K562 (cell line): ENCODE data around the gene CAMK1D. TPM values are rescaled to one million over a fixed set of nuclear protein-coding genes. Genes with fewer than 3 reads are reported as not detected.

Experiments
- ATAC-seq: fragments of 200-7000 bp; cut with Tn5 transposase; 3 replicates; pipeline ENCODE4 v1.9.1; 2020; ENCODE audit warnings: moderate library complexity
- BruUV-seq: library from RNA; stranded (reverse); fragments of 400-500 nt; replicated peaks from 2 replicates; lab custom pipeline; 2021; lab: Mats Ljungman, UMichigan
- CTCF ChIA-PET: fragments of 300-600 bp; formaldehyde crosslinking; extraction: SDS; loops from one replicate; lab custom pipeline; 2021; ENCODE audit warnings: low intra/inter-chr PET ratio; lab: Yijun Ruan, JAX
- POLR2A ChIA-PET: fragments of 300-600, 350-650 bp; sonication (Branson Sonifier 250); formaldehyde crosslinking; extraction: SDS; loops from one replicate; lab custom pipeline; 2021; ENCODE audit warnings: antibody characterized with exemption, inconsistent platforms; lab: Yijun Ruan, JAX
- DNase-seq, 4 experiments: peaks; one replicate each; pipeline versions ENCODE4 v3.0.0 to v3.0.0-alpha.2; 2011 to 2018; ENCODE audit warnings: low spot score in 3 of 4, mixed read lengths in 3 of 4; ENCODE audit errors: extremely low read depth in 1 of 4
- FAIRE-seq: peaks from 2 replicates; lab custom pipeline; 2011; peaks lifted over from hg19 to GRCh38; lab: Jason Lieb, UNC
- H2AFZ ChIP-seq: 2 replicates; pipeline ENCODE4 v1.6.0; 2011; ENCODE audit warnings: low read depth, low read length, control low read depth, inconsistent platforms
- H3K27ac ChIP-seq: fragments of 200-600 bp; 3 replicates; pipeline ENCODE4 v1.8.0; 2011; ENCODE audit warnings: low read depth, mild to moderate bottlenecking, control low read depth, inconsistent platforms, low read length, moderate library complexity, mixed read lengths; ENCODE audit errors: extremely low read depth
- H3K27me3 ChIP-seq, 2 experiments: fragments of 300-600 bp in 1 of 2; 2 replicates in 1 of 2; 3 replicates in 1 of 2; pipeline versions ENCODE4 v1.6.0 to v1.8.0; 2011; ENCODE audit warnings: inconsistent platforms in 2 of 2, low read length in 2 of 2, mild to moderate bottlenecking in 1 of 2, mixed read lengths in 1 of 2, moderate library complexity in 1 of 2; ENCODE audit not compliant: control insufficient read depth in 2 of 2, insufficient read depth in 2 of 2
- H3K36me3 ChIP-seq: fragments of 300-600 bp; 3 replicates; pipeline ENCODE4 v1.8.0; 2011; ENCODE audit warnings: mild to moderate bottlenecking, low read length, inconsistent platforms; ENCODE audit not compliant: control insufficient read depth, insufficient read depth
- H3K4me1 ChIP-seq, 2 experiments: fragments of 200-600 bp in 1 of 2; replicated peaks in 1 of 2; 2 replicates in 1 of 2; 3 replicates in 1 of 2; pipeline versions ENCODE4 v1.5.1 to v1.8.0; 2011; ENCODE audit warnings: inconsistent platforms in 2 of 2, low read length in 2 of 2, mild to moderate bottlenecking in 1 of 2, mixed read lengths in 1 of 2, moderate library complexity in 1 of 2; ENCODE audit not compliant: control insufficient read depth in 2 of 2, insufficient read depth in 2 of 2
- H3K4me2 ChIP-seq: 2 replicates; pipeline ENCODE4 v1.6.1; 2011; ENCODE audit warnings: low read length, control low read depth, inconsistent platforms, mixed read lengths; ENCODE audit not compliant: insufficient read depth
- H3K4me3 ChIP-seq: fragments of 200-600 bp; sonication (generic), shearing (Covaris generic); 2 replicates; pipeline ENCODE4 v1.5.1; 2016; ENCODE audit warnings: control low read depth, inconsistent platforms
- H3K79me2 ChIP-seq: fragments of 200-600 bp; 3 replicates; pipeline ENCODE4 v1.8.0; 2011; ENCODE audit warnings: low read length, inconsistent platforms; ENCODE audit not compliant: control insufficient read depth, insufficient read depth
- H3K9ac ChIP-seq, 2 experiments: 2 replicates each; pipeline versions ENCODE4 v1.6.0 to v1.6.1; 2011; ENCODE audit warnings: low read depth in 2 of 2, low read length in 2 of 2, control low read depth in 1 of 2, inconsistent platforms in 1 of 2, mild to moderate bottlenecking in 1 of 2, mixed read lengths in 1 of 2; ENCODE audit not compliant: insufficient read depth in 1 of 2
- H3K9me1 ChIP-seq: one replicate; pipeline ENCODE4 v1.6.0; 2011; ENCODE audit warnings: inconsistent platforms, mild to moderate bottlenecking, low read length, moderate library complexity; ENCODE audit not compliant: control insufficient read depth, insufficient read depth
- H3K9me3 ChIP-seq: replicated peaks from 2 replicates; pipeline ENCODE4 v1.5.1; 2011; ENCODE audit warnings: low read depth, low read length, inconsistent platforms; ENCODE audit not compliant: control insufficient read depth, insufficient read depth
- H4K20me1 ChIP-seq: replicated peaks from 2 replicates; pipeline ENCODE4 v1.6.1; 2011; ENCODE audit warnings: low read length, inconsistent platforms, mixed read lengths; ENCODE audit not compliant: control insufficient read depth, insufficient read depth
- CHCHD3 ChIP-seq: fragments of 250-450 bp; sonication (Bioruptor Pico); IDR thresholded peaks from 2 replicates; pipeline ENCODE4 v2.1.2; 2022; ENCODE audit warnings: mild to moderate bottlenecking
- CSDE1 ChIP-seq, 2 experiments: fragments of 450-650 bp; IDR thresholded peaks; 2 replicates each; pipeline ENCODE4 v1.6.1; 2016; ENCODE audit warnings: mild to moderate bottlenecking in 1 of 2
- ESRRA ChIP-seq: fragments of 450-650 bp; IDR thresholded peaks from 2 replicates; pipeline ENCODE4 v1.6.1; 2014; ENCODE audit warnings: low read depth, mild to moderate bottlenecking, moderate library complexity, borderline replicate concordance
- FOXA3 ChIP-seq, 2 experiments: fragments of 450-650 bp in 1 of 2; sonication (generic) in 1 of 2; formaldehyde crosslinking; IDR thresholded peaks in 1 of 2; conservative IDR thresholded peaks in 1 of 2; 2 replicates each; pipeline versions ENCODE4 v1.4.0 to v1.8.0; 2020 to 2022; ENCODE audit warnings: mild to moderate bottlenecking in 2 of 2, missing genetic modification reagents in 1 of 2
- RHOXF2B ChIP-seq: fragments of 250-450 bp; sonication (Bioruptor Pico); conservative IDR thresholded peaks from 2 replicates; pipeline ENCODE4 v1.5.1; 2021
- SP2 ChIP-seq: IDR thresholded peaks from 2 replicates; pipeline ENCODE4 v1.6.1; 2011; ENCODE audit warnings: mild to moderate bottlenecking, low read depth, low read length, moderate library complexity; ENCODE audit not compliant: poor library complexity, severe bottlenecking; ENCODE audit errors: extremely low read depth
- SRF ChIP-seq, 2 experiments: fragments of 250-450, 450-650 bp in 1 of 2; sonication (Bioruptor Pico) in 1 of 2; sonication (generic) in 1 of 2; formaldehyde crosslinking; IDR thresholded peaks; 2 replicates each; pipeline versions ENCODE4 v1.5.0 to v1.5.1; 2020 to 2022; ENCODE audit warnings: mild to moderate bottlenecking in 1 of 2, missing genetic modification reagents in 1 of 2
- U2AF1 ChIP-seq: fragments of 200-400 bp; formaldehyde crosslinking; optimal IDR thresholded peaks from 2 replicates; pipeline ENCODE3; 2017; ENCODE audit warnings: mild to moderate bottlenecking, low read depth, low read length, moderate library complexity
- ZNF57 ChIP-seq: fragments of 450-650 bp; formaldehyde crosslinking; IDR thresholded peaks from 2 replicates; pipeline ENCODE4 v1.4.0; 2020; ENCODE audit warnings: mild to moderate bottlenecking, moderate library complexity
- ZNF766 ChIP-seq: fragments of 200-800 bp; sonication (Bioruptor generic); conservative IDR thresholded peaks from 2 replicates; pipeline ENCODE4 v1.6.1; 2016; ENCODE audit warnings: missing genetic modification characterization, missing compliant biosample characterization
- WGBS: fragments of 100-300 bp; shearing (Covaris generic); methylation state at CpG from one replicate; pipeline ENCODE4 v1.1.6; 2016; ENCODE audit warnings: low coverage, mixed read lengths; ENCODE audit not compliant: insufficient coverage; ENCODE audit errors: missing lambda C conversion rate; 5-methylcytosine and 5-hydroxymethylcytosine counted together
- in situ Hi-C: fragments of 300-500 bp; cut with MboI; formaldehyde crosslinking; loops from 4 replicates; pipeline ENCODE4 v1.15.0; 2018; ENCODE audit warnings: inconsistent platforms, mixed read lengths
- intact Hi-C: fragments of 100-400 bp; cut with micrococcal nuclease; formaldehyde crosslinking; loops from 2 replicates; pipeline ENCODE4 v1.14.2; 2022
- polyA plus RNA-seq, 8 experiments: library from polyadenylated mRNA; depleted of rRNA in 4 of 8; stranded (reverse) in 5 of 8; unstranded in 3 of 8; fragments of >200 nt; fragmentation: Nextera tagmentation in 2 of 8; fragmentation: Illumina TruSeq in 1 of 8; extraction: Ambion mirVana in 2 of 8; extraction: Trizol in 1 of 8; gene quantifications; 2 replicates each; pipeline versions ENCODE4 v1.2.1 to v1.2.3, GENCODE V29; 2011 to 2014; ENCODE audit warnings: inconsistent platforms in 1 of 8, missing spikeins in 1 of 8
- total RNA-seq, 7 experiments: library from RNA; depleted of rRNA in 6 of 7; stranded (reverse); fragments of >200 nt in 6 of 7; fragmentation: Illumina TruSeq in 2 of 7; extraction: Trizol in 2 of 7; gene quantifications; 2 replicates each; pipeline versions ENCODE4 v1.2.1 to v1.2.3, GENCODE V29; 2011 to 2021; ENCODE audit warnings: low replicate concordance in 1 of 7
- TF ChIP-seq, protein P1 (sequence below): fragments of 450-650 bp; IDR thresholded peaks from 2 replicates; pipeline ENCODE4 v1.6.1; 2017; ENCODE audit warnings: mild to moderate bottlenecking, moderate library complexity
- TF ChIP-seq, protein P2 (sequence below): fragments of 450-650 bp; formaldehyde crosslinking; IDR thresholded peaks from 2 replicates; pipeline ENCODE4 v1.4.0; 2022; ENCODE audit warnings: missing genetic modification characterization
- TF ChIP-seq, protein P3 (sequence below): fragments of 450-650 bp; IDR thresholded peaks from 2 replicates; pipeline ENCODE4 v1.6.1; 2018; ENCODE audit warnings: mild to moderate bottlenecking, low read depth; ENCODE audit not compliant: partially characterized antibody
- TF ChIP-seq, protein P4 (sequence below): fragments of 450-650 bp; formaldehyde crosslinking; IDR thresholded peaks from 2 replicates; pipeline ENCODE4 v1.4.0; 2020; ENCODE audit warnings: mild to moderate bottlenecking, moderate library complexity

Gene CAMK1D
- total and polyA plus RNA-seq, 9 of the 15 experiments (the other 6 are each of a cell fraction or from before 2014, with no cell fraction given) = 0.12 to 0.24 (median 0.20) TPM; not detected in 5

DNA sequence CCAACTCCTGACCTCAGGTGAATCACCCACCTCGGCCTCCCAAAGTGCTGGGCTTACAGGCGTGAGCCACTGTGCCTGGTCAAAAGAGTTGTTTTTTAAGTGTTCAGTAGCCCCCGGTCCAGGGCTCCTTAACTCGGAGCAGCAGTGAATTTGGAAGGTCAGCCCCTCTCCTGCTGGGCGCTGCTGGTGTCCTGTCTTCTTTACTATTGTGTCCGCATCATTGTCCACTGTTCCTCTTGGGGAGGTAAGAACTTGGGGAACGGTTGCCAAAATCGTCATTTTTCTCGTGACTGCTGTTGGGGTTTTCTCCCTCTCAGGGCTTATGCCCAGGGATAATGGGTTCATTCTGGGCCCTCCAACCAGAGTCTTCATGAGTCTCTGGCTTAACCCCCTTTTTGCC, 46.7 kb downstream of the CAMK1D start:
- H3K27ac ChIP-seq = no peak overlapping the region
- BruUV-seq = no TSS peak
- H2AFZ ChIP-seq = no peak overlapping the region
- intact Hi-C loops (no loop called here), in situ Hi-C loops (no loop called here)
- H3K4me3 ChIP-seq = no peak overlapping the region
- no peaks in the 10 kb centered on the region for H3K4me1 ChIP-seq
- no peaks in the 10 kb centered on the region for H3K9me3 ChIP-seq
- DNase-seq = no peak
- TF ChIP-seq RHOXF2B (CRISPR knock-in tag) = no peak
- no peak for TF ChIP-seq ZNF57 (CRISPR knock-in tag)
- no peak for TF ChIP-seq FOXA3 (CRISPR knock-in tag; conservative IDR thresholded peaks at IDR 0.05 in 1 of 2, IDR thresholded peaks at IDR 0.05 in 1 of 2)
- no peak for TF ChIP-seq SP2
- TF ChIP-seq U2AF1 = no peak
- TF ChIP-seq, protein P1, sequence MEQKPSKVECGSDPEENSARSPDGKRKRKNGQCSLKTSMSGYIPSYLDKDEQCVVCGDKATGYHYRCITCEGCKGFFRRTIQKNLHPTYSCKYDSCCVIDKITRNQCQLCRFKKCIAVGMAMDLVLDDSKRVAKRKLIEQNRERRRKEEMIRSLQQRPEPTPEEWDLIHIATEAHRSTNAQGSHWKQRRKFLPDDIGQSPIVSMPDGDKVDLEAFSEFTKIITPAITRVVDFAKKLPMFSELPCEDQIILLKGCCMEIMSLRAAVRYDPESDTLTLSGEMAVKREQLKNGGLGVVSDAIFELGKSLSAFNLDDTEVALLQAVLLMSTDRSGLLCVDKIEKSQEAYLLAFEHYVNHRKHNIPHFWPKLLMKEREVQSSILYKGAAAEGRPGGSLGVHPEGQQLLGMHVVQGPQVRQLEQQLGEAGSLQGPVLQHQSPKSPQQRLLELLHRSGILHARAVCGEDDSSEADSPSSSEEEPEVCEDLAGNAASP = no peak
- TF ChIP-seq ZNF766 (CRISPR knock-in tag) = no peak
- no peak for TF ChIP-seq CSDE1 (IDR thresholded peaks at IDR 0.05)
- TF ChIP-seq CHCHD3 (CRISPR knock-in tag) = no peak
- TF ChIP-seq, protein P2, sequence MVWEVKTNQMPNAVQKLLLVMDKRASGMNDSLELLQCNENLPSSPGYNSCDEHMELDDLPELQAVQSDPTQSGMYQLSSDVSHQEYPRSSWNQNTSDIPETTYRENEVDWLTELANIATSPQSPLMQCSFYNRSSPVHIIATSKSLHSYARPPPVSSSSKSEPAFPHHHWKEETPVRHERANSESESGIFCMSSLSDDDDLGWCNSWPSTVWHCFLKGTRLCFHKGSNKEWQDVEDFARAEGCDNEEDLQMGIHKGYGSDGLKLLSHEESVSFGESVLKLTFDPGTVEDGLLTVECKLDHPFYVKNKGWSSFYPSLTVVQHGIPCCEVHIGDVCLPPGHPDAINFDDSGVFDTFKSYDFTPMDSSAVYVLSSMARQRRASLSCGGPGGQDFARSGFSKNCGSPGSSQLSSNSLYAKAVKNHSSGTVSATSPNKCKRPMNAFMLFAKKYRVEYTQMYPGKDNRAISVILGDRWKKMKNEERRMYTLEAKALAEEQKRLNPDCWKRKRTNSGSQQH (CRISPR knock-in tag) = no peak
- no peak for TF ChIP-seq ESRRA
- TF ChIP-seq SRF (CRISPR knock-in tag; IDR thresholded peaks at IDR 0.05) = no peak
- TF ChIP-seq, protein P3, sequence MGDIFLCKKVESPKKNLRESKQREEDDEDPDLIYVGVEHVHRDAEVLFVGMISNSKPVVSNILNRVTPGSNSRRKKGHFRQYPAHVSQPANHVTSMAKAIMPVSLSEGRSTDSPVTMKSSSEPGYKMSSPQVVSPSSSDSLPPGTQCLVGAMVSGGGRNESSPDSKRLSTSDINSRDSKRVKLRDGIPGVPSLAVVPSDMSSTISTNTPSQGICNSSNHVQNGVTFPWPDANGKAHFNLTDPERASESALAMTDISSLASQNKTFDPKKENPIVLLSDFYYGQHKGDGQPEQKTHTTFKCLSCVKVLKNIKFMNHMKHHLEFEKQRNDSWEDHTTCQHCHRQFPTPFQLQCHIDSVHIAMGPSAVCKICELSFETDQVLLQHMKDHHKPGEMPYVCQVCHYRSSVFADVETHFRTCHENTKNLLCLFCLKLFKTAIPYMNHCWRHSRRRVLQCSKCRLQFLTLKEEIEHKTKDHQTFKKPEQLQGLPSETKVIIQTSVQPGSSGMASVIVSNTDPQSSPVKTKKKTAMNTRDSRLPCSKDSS = no peak
- TF ChIP-seq, protein P4, sequence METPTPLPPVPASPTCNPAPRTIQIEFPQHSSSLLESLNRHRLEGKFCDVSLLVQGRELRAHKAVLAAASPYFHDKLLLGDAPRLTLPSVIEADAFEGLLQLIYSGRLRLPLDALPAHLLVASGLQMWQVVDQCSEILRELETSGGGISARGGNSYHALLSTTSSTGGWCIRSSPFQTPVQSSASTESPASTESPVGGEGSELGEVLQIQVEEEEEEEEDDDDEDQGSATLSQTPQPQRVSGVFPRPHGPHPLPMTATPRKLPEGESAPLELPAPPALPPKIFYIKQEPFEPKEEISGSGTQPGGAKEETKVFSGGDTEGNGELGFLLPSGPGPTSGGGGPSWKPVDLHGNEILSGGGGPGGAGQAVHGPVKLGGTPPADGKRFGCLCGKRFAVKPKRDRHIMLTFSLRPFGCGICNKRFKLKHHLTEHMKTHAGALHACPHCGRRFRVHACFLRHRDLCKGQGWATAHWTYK (CRISPR knock-in tag) = no peak
- H3K36me3 ChIP-seq = no peaks in the 10 kb centered on the region
- H3K9ac ChIP-seq = no peak overlapping the region
- ChIA-PET POLR2A (interaction anchor here (1.3 kb wide), 1 partner anchor 8 kb away, joined by 3 read pairs; no protein-coding TSS in a partner anchor), CTCF (no interaction called here)
- FAIRE-seq = no peak
- WGBS = 1% methylated on average over 9 of the region's 9 CpGs
- H3K9me1 ChIP-seq = no peaks in the 10 kb centered on the region
- H4K20me1 ChIP-seq = no peaks in the 10 kb centered on the region
- peaks cover 18 to 43% of the 10 kb centered on the region in 2 experiments; a peak in 4 of 5 replicates for H3K27me3 ChIP-seq
- H3K4me2 ChIP-seq = no peak overlapping the region
- no peak for ATAC-seq
- H3K79me2 ChIP-seq = no peaks in the 10 kb centered on the region
